GM13977 (cell line): ENCODE measurements around the gene BORCS6.
A peak's percentile ranks its signal among the peaks of the same experiment; 100 is the strongest.

ENCODE experiments used
- DNase-seq: peaks from one replicate; pipeline ENCODE4 v3.0.0; 2012; ENCODE audit warnings: low spot score
- CTCF ChIP-seq: IDR thresholded peaks from 2 replicates; pipeline ENCODE4 v1.5.1; 2012; ENCODE audit warnings: mild to moderate bottlenecking, control low read depth; ENCODE audit not compliant: insufficient read depth; ENCODE audit errors: extremely low read depth, missing control alignments
- in situ Hi-C: fragments of 300-500 bp; cut with MboI; formaldehyde crosslinking; loops from one replicate; pipeline ENCODE4 v1.12.0; 2022; ENCODE audit warnings: low sequenced_read_pairs, low pct_unique_long_range_greater_than_20kb, mixed read lengths, inconsistent platforms; ENCODE audit not compliant: unreplicated experiment

BORCS6 gene

GRCh38 chr17:8167526-8167925, 22.5 kb downstream of the BORCS6 start:
- in situ Hi-C loops: no loop called here
- no peak for TF ChIP-seq CTCF
- DNase-seq: no peak

- TF ChIP-seq CTCF: no peak
- no peak for DNase-seq
- in situ Hi-C loops: no loop called here
These were observed 23.2 kb downstream of the BORCS6 start for GRCh38 chr17:8166731-8167130.

- no peak for DNase-seq
- TF ChIP-seq CTCF: no peak
- in situ Hi-C loops: no loop called here
These were observed 25.2 kb downstream of the BORCS6 start for GRCh38 chr17:8164815-8165131.

GRCh38 chr17:8163978-8164814, 25.8 kb downstream of the BORCS6 start:
- in situ Hi-C loops: no loop called here
- DNase-seq: no peak
- TF ChIP-seq CTCF: no peak

GRCh38 chr17:8162997-8163977, 26.7 kb downstream of the BORCS6 start:
- in situ Hi-C loops: no loop called here
- no peak for TF ChIP-seq CTCF
- DNase-seq: no peak

- DNase-seq: peak; percentile 90
- in situ Hi-C loops: no loop called here
- no peak for TF ChIP-seq CTCF
These were observed 27.6 kb downstream of the BORCS6 start, which contains the start of gene VAMP2 for GRCh38 chr17:8162233-8162996. Gene VAMP2, minus strand, starts transcription at chr17:8162948. Its CDS starts 69 bp downstream, at chr17:8162879.
